NCI-H1417 treated with DMSO at 0.1 percent for 48 hours (cell line): ENCODE data around the gene METTL9.
"Not testable (repeated sequence)": the region's sequence is repeated elsewhere in the genome, so short reads cannot be mapped to it uniquely, and the experiment has no call there.

ENCODE experiments used
- DNase-seq: peaks from one replicate; lab custom pipeline; 2025; lab: John Stamatoyannopoulos, UW

METTL9 gene

GRCh38 chr16:21663889-21664647 lies 64.7 kb downstream of the METTL9 start, which contains the start of gene OTOA:
OTOA (plus strand) TSS chr16:21663968; CDS start chr16:21678515, 14,547 bp downstream.
- DNase-seq = no peak

- no peak for DNase-seq
Observed at GRCh38 chr16:21664801-21665492, 65.6 kb downstream of the METTL9 start.

GRCh38 chr16:21666772-21667171 lies 67.4 kb downstream of the METTL9 start:
- no peak for DNase-seq

- no peak for DNase-seq
Observed at GRCh38 chr16:21667575-21667974, 68.2 kb downstream of the METTL9 start.

- DNase-seq = no peak
Observed at GRCh38 chr16:21673469-21673868, 74.1 kb downstream of the METTL9 start.

- not testable (repeated sequence) for DNase-seq
Observed at GRCh38 chr16:21674456-21674855, 75.1 kb downstream of the METTL9 start.

- not testable (repeated sequence) for DNase-seq
Observed at GRCh38 chr16:21680714-21681113, 81.3 kb downstream of the METTL9 start.

GRCh38 chr16:21683184-21683583 lies 83.8 kb downstream of the METTL9 start:
- no peak for DNase-seq

GRCh38 chr16:21684199-21684598 lies 84.8 kb downstream of the METTL9 start:
- no peak for DNase-seq

GRCh38 chr16:21685034-21685455 lies 85.7 kb downstream of the METTL9 start:
- DNase-seq = no peak

- DNase-seq = no peak
Observed at GRCh38 chr16:21689107-21689506, 89.7 kb downstream of the METTL9 start.

GRCh38 chr16:21690967-21691366 lies 91.6 kb downstream of the METTL9 start:
- DNase-seq = not testable (repeated sequence)

GRCh38 chr16:21694609-21695008 lies 95.2 kb downstream of the METTL9 start:
- no peak for DNase-seq

- no peak for DNase-seq
Observed at GRCh38 chr16:21697032-21697431, 97.7 kb downstream of the METTL9 start.

- no peak for DNase-seq
Observed at GRCh38 chr16:21698169-21699032, 99.0 kb downstream of the METTL9 start.

GRCh38 chr16:21701271-21701670 lies 101.9 kb downstream of the METTL9 start:
- no peak for DNase-seq

GRCh38 chr16:21702276-21702675 lies 102.9 kb downstream of the METTL9 start:
- no peak for DNase-seq

- no peak for DNase-seq
Observed at GRCh38 chr16:21703156-21703555, 103.8 kb downstream of the METTL9 start.

- no peak for DNase-seq
Observed at GRCh38 chr16:21703589-21704174, 104.3 kb downstream of the METTL9 start.

- DNase-seq = no peak
Observed at GRCh38 chr16:21704266-21704665, 104.9 kb downstream of the METTL9 start.

GRCh38 chr16:21704733-21705132 lies 105.4 kb downstream of the METTL9 start:
- DNase-seq = no peak
